ENCODE data around the gene KCNH3.

The KCNH3 gene

GRCh38 chr12:49543221-49543913 lies 4.5 kb downstream of the KCNH3 start:
- no peak for DNase-seq (ENCODE audit: extremely low spot score, insufficient read length, low read depth)
- FAIRE-seq, result no peak

DNA sequence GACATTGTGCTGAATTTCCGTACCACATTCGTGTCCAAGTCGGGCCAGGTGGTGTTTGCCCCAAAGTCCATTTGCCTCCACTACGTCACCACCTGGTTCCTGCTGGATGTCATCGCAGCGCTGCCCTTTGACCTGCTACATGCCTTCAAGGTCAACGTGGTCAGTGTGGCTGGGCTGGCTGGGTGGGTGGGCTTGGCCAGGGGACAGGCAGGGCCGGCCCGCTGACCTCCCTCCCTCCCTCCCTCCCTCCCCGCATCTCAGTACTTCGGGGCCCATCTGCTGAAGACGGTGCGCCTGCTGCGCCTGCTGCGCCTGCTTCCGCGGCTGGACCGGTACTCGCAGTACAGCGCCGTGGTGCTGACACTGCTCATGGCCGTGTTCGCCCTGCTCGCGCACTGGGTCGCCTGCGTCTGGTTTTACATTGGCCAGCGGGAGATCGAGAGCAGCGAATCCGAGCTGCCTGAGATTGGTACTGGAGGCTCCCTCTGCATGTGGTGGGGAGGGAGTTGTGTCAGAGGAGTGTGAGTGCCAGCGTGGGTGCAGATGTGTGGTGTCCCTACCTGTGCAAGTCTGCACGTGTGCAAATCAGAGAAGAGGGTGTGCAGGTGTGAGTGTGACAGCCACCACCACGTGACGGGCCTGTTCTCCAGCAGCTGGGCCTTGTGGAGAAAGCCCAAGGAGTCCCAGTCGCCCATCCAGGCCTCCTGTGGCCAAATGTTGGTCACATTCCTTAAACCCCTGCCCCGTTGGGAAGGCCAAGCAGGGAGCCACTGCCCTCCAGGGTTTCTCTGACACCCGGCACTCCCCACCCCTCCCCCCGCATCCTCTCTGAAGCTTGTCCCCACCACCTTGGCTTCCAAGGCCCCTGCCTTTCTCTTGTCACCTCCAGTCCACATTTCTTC lies 5.3 kb downstream of the KCNH3 start:
- no peak for DNase-seq (ENCODE audit: extremely low spot score, insufficient read length, low read depth)
- FAIRE-seq, result no peak

- no peak for DNase-seq (ENCODE audit: extremely low spot score, insufficient read length, low read depth)
- FAIRE-seq, result no peak
These were observed 7.0 kb downstream of the KCNH3 start for GRCh38 chr12:49545815-49546214.

- FAIRE-seq, result no peak
- no peak for DNase-seq (ENCODE audit: extremely low spot score, insufficient read length, low read depth)
These were observed 7.7 kb downstream of the KCNH3 start for GRCh38 chr12:49546481-49546880.

DNA sequence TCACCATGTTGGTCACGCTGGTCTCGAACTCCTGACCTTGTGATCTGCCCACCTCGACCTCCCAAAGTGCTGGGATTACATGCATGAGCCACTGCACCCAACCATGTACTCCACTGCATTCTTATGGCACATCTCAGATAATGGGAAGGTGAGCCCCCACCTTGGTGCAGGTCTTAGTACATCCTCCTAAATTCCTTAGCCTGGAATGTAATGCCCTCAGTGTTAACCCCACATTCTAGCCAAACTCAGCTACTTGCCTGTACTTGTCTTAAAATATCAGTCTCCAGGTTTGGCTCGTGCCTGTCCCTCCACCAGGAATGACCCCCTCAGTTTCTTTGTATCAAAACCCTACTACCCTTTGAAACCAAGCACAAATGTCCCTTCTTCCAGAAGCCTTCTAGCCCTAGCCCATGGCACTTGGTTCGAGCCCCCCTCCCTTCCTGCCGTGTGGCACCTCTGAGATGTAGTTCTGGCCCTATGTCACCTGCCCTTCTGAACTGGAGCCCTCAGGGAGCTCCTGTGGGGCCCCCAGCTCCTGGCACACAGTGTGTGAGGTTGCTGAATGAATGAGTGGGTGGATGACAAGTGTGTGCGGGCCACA lies 8.4 kb downstream of the KCNH3 start:
- no peak for FAIRE-seq

DNA sequence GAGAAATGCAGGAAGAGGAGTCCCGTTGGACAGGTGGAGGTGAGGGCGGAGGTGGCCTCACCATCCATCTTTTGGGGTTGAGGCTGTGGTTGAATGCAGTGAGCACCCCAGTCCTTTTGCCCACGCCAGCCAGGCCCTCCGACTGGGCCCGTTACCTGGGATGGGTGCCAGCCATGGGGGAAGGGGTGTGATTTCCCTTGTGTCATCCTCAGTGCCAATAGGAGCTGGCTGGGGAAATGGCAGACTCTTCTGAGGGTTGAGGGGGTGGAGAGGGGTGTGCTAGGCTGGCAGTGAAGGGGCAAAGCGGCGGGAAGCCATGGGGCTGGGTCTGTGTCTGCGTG lies 9.6 kb downstream of the KCNH3 start:
- FAIRE-seq, result no peak
- no peak for DNase-seq (ENCODE audit: extremely low spot score, insufficient read length, low read depth)

More for the DNA sequence above, 8.4 kb downstream of the KCNH3 start:
- no peak for DNase-seq (ENCODE audit: extremely low spot score, insufficient read length, low read depth)

- DNase-seq (ENCODE audit: extremely low spot score, insufficient read length, low read depth) (no peak), FAIRE-seq (no peak)
These were observed 10.2 kb downstream of the KCNH3 start for GRCh38 chr12:49548822-49549648.

- DNase-seq (ENCODE audit: extremely low spot score, insufficient read length, low read depth), result no peak
- no peak for FAIRE-seq
These were observed 11.2 kb downstream of the KCNH3 start for GRCh38 chr12:49549735-49550692.

GRCh38 chr12:49550693-49551252 lies 11.9 kb downstream of the KCNH3 start:
- FAIRE-seq, result no peak
- no peak for DNase-seq (ENCODE audit: extremely low spot score, insufficient read length, low read depth)

DNA sequence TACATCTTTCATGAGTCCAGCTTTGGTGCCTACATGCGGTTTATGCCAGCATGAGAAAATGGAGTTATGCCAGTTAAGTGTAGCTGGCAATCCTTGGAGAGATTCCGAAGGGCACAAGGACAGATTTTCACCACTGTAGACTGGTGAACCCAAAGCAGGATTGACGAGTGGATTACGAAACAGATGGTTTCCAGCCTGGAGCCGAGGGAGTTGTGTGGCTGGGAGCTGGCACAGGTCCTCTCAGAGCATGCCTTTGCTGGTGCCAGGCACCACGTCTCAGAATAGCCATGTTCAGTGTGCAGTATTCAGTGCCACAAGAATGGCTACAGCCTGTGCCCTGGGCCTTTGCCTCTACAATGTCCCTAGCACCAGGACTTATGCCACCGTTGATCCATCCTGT lies 13.2 kb downstream of the KCNH3 start:
- DNase-seq (ENCODE audit: extremely low spot score, insufficient read length, low read depth), result no peak
- FAIRE-seq, result no peak

- DNase-seq (ENCODE audit: extremely low spot score, insufficient read length, low read depth) (no peak), FAIRE-seq (no peak)
These were observed 13.6 kb downstream of the KCNH3 start for GRCh38 chr12:49552425-49552824.

- FAIRE-seq (no peak), DNase-seq (ENCODE audit: extremely low spot score, insufficient read length, low read depth) (no peak)
These were observed 14.1 kb downstream of the KCNH3 start for GRCh38 chr12:49552899-49553298.

DNA sequence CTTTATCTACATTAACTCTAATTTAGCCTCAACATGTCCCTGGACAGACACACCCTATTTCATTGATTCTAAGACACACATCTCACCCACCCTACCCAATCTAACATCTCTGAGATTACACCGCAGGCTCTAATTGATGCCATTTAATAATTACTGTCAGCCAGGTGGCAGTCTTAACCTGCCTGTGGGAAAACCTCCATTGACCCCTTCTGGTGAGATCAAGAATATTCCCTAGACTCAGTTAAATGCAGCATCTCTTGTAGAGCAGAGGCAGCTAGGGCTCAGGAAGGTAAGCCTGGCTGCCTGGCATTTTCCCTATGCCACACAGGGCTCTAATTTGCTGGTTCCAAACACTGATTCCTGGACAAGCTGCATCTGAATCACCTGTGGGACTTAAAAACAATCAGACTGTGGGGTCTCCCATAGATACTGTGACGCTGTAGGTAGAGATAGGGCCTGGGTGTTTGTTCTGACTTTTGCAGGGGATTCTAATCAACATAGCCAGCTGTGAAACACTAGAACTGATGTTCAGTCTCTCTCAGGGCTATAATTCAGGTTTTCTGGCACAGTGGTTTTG lies 14.8 kb downstream of the KCNH3 start:
- DNase-seq (ENCODE audit: extremely low spot score, insufficient read length, low read depth) (no peak), FAIRE-seq (peak; percentile 77)

- DNase-seq (ENCODE audit: extremely low spot score, insufficient read length, low read depth) (no peak), FAIRE-seq (no peak)
These were observed 15.4 kb downstream of the KCNH3 start for GRCh38 chr12:49554266-49554665.

DNA sequence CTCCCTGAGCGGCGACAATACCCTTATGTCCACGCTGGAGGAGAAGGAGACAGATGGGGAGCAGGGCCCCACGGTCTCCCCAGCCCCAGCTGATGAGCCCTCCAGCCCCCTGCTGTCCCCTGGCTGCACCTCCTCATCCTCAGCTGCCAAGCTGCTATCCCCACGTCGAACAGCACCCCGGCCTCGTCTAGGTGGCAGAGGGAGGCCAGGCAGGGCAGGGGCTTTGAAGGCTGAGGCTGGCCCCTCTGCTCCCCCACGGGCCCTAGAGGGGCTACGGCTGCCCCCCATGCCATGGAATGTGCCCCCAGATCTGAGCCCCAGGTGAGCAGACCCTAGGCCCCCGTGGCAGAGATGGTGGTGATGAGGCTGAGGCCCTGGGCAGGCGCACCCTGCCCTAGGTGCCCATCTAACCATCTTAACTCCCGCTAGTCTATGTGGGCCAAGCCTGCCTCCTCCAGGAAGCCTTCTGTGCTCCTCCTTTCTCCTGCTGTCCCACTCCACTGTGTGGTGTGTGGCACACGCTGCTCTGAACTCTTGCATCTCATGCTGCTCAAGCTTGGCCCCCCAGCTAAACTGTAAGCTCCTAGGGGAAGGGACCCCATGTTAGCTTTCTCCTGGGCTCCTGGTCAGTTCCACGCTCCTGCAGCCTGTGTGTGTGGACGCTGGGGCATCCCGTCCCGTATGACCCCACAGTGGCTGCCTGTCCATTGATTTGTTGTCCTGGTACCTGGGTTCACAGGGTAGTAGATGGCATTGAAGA lies 17.0 kb downstream of the KCNH3 start:
- FAIRE-seq (no peak), DNase-seq (ENCODE audit: extremely low spot score, insufficient read length, low read depth) (no peak)

DNA sequence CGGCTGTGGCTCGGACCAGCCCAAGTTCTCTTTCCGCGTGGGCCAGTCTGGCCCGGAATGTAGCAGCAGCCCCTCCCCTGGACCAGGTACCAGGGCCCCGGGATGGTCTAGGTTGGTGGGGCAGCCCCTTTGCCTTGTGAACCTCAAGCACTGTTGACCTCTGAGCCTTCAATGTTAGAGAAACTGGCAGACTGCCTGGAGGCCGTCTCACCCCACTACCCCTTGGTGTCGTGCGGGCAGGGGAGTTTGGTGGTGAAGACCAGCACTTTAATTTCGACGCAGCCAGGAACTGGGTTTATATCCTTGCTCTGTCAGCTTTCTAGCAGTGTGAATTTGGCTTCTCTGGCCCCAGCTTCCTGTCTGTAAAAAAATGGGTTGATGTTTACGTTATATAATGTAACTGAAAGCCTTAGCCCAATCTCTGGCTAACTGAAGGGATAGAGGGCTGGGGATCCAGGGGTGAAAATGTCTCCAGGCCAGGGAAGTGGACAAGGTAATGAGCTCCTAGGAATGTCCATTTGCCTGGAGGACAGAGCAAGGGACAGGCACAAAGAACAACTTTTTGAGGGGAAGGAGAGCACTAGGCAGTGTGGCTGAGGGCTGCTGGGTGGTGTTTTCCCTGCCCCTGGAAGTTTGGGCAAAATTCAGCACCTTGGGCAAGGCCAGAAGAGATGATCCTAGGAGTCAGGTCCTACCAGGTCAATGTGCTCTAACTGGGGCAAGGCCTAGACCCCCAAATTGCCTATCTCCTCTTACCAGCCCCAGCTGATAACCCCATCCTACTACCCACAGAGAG lies 17.8 kb downstream of the KCNH3 start:
- FAIRE-seq (no peak), DNase-seq (ENCODE audit: extremely low spot score, insufficient read length, low read depth) (no peak)

Data from GM18507 (cell line).